GM18909 (cell line): ENCODE results near the gene C19orf12.
A peak's percentile ranks its signal among the peaks of the same experiment; 100 is the strongest.

Source experiments
- ATAC-seq: cut with Tn5 transposase; IDR thresholded peaks from one replicate; pipeline ENCODE4 v1.9.1; 2021; ENCODE audit warnings: mild to moderate bottlenecking; ENCODE audit not compliant: unreplicated experiment, poor library complexity

C19orf12 gene

GRCh38 chr19:29665826-29666577 is 49.1 kb downstream of the C19orf12 start:
- no peak for ATAC-seq

GRCh38 chr19:29665215-29665825 is 49.7 kb downstream of the C19orf12 start, which contains the start of gene PLEKHF1:
PLEKHF1 (plus strand) TSS chr19:29665461; CDS start chr19:29673840, 8,379 bp downstream.
- peak; percentile 91 for ATAC-seq

GRCh38 chr19:29664753-29665214 is 50.3 kb downstream of the C19orf12 start:
- ATAC-seq, result no peak

- ATAC-seq, result no peak
These were observed 51.0 kb downstream of the C19orf12 start for GRCh38 chr19:29663861-29664752.

GRCh38 chr19:29662604-29663404 is 52.3 kb downstream of the C19orf12 start:
- ATAC-seq, result no peak

DNA sequence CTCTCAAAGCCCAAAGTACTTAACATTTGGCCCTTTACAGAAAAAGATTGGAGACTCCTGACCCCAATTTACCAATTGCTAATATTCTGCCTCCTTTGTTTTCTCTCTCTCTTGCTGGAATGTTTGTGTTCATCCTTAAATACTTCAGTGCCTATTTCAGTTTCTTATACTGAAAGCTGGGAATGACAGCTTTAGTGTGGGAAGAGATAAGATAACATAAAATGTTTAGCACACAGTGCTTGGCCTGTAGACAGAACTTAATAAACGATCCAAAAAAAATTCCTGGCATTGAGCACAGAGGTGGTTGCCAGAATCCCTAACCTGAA is 52.8 kb downstream of the C19orf12 start:
- ATAC-seq, result no peak

DNA sequence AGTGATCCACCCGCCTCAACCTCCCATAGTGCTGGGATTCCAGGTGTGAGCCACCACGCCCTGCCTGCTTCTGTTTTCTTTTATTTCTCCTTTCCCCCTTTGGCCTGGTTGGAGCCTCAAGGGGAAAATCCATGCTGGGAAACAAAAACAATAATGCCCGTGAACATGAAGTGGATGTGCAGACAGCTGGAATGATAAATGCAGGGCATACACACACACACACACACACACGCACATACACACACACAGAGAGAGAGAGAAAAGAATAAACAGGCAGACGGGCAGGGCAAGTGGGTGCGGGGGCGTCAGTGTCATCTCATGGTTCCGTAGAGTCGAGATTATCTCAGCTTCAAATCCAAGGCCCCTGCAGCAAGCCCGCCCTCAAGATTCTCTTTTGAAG is 54.2 kb downstream of the C19orf12 start:
- no peak for ATAC-seq

DNA sequence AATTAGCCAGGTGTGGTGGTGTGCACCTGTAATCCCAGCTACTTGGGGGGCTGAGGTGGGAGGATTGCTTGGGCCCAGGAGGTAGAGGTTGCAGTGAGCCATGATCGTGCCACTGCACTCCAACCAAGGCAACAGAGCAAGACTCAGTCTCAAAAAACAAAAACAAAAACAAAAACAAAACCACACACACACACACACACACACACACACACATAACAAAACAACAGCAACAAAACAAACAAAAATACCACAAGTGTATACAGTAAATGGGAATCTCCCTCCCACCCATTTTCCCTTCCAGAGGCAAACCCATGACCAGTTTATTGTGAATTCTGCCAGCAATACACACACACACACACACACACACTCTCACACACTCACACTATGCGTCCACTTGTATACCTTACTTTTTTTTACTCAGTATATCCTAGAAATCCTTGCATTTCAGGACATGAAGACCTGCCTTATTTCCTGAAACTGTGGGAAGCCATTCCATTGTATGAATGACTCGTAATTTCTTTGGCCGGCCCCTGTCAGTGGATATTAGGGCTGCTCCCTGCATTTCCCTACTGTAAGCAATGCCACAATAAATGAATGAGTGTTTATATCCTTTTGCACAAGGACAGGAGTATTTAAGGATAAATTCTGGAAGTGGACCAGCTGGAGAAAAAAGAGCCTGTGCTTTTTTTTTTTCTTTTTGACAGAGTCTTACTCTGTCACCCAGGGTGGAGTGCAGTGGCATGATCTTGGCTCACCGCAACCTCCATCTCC is 56.7 kb downstream of the C19orf12 start:
- ATAC-seq, result no peak

GRCh38 chr19:29655648-29656335 is 59.3 kb downstream of the C19orf12 start:
- no peak for ATAC-seq

DNA sequence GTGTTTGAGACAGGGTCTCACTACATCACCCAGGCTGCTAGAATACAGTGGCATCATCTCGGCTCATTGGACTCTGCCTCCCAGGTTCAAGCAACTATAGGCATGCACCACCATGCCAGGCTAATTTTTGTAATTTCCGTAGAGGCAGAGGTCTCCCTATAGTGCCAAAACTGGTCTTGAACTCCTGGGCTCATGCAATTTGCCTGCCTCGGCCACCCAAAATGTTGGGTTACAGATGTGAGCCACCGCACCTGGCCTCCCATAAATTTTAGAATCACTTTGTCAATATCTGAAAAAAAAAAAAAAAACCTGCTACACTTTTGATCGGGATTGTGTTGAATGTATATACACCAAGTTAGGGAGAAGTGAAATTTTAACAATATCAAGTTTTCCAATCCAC is 61.7 kb downstream of the C19orf12 start:
- ATAC-seq, result no peak

DNA sequence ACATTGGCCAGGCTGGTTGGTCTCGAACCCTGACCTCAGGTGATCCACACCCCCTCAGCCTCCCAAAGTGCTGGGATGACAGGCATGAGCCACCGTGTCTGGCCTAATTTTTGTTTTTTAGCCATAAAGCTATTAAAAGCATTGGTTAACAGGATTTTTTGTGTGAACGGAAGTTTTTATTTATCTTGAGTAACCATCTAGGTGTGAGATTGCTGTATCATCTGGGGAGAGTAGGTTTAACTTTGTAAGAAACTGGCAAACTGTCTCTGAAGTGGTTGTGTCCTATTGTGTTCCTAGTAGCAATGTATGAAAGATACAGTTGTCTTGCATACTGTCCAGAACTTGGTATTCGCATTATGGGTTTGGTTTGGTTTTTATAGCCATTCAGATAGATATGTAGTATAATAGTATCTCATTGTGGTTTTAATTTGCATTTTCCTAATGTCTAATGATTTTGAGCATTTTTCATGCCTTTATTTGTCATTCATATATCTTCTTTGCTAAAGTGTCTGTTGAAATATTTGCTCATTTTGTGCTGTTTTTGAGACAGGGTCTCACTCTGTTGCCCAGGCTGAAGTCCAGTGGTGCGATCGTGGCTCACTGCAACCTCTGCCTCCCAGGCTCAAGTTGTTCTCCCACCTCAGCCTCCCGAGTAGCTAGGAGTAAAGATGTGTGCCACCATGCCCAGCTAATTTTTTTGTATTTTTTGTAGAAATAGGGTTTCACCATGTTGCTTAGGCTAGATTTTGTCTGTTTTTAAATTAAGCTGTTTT is 63.3 kb downstream of the C19orf12 start:
- no peak for ATAC-seq

DNA sequence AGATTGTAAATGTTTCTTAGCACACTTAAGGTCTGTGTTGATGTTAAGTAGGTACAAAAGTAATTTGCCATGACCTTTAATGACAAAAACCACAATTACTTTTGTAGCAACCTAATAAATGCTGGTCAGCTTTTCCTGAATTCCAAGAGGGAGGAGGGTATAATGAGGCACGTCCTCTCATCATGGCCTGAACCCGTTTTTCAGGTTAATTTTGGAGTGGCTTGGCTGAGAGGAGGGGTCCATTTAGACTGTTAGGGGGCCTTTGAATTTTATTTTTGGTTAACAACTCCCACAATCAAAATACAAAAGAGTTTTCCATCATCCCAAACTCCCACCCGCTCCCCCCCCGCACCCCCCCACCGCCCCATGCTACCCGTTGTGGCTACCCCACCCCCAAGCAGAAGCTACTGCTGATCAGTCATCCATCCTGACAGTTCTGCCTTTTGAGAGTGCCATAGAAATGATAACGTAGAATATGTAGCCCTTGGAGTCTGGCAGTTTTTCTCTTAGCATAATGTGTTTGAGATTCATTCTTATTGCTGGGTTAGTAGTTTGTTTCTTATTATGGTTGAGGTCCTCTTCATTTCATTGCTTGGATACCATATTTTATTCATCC is 64.2 kb downstream of the C19orf12 start:
- ATAC-seq, result no peak
